ENCODE data around the gene PRDM7.
"Not testable (repeated sequence)": the region's sequence is repeated elsewhere in the genome, so short reads cannot be mapped to it uniquely, and the experiment has no call there.

PRDM7 gene

GRCh38 chr16:90094791-90095190 is 17.7 kb upstream of the PRDM7 start:
- H3K9ac ChIP-seq (ENCODE audit: low read depth, low read length); H3K9me3 ChIP-seq (ENCODE audit: control insufficient read depth, insufficient read depth, low read length); H3K27me3 ChIP-seq (ENCODE audit: control insufficient read depth, insufficient read depth, low read length); H3K36me3 ChIP-seq (ENCODE audit: control insufficient read depth, insufficient read depth, low read length); H3K4me3 ChIP-seq (ENCODE audit: low read depth, low read length); H3K4me1 ChIP-seq (ENCODE audit: control insufficient read depth, insufficient read depth, low read length): not testable (repeated sequence)

- not testable (repeated sequence) for H3K36me3 ChIP-seq (ENCODE audit: control insufficient read depth, insufficient read depth, low read length); H3K9ac ChIP-seq (ENCODE audit: low read depth, low read length); H3K9me3 ChIP-seq (ENCODE audit: control insufficient read depth, insufficient read depth, low read length); H3K4me1 ChIP-seq (ENCODE audit: control insufficient read depth, insufficient read depth, low read length); H3K27me3 ChIP-seq (ENCODE audit: control insufficient read depth, insufficient read depth, low read length); H3K4me3 ChIP-seq (ENCODE audit: low read depth, low read length)
Observed at GRCh38 chr16:90094296-90094695, 17.2 kb upstream of the PRDM7 start.

- not testable (repeated sequence) for H3K9ac ChIP-seq (ENCODE audit: low read depth, low read length); H3K27me3 ChIP-seq (ENCODE audit: control insufficient read depth, insufficient read depth, low read length); H3K36me3 ChIP-seq (ENCODE audit: control insufficient read depth, insufficient read depth, low read length); H3K9me3 ChIP-seq (ENCODE audit: control insufficient read depth, insufficient read depth, low read length); H3K4me3 ChIP-seq (ENCODE audit: low read depth, low read length); H3K4me1 ChIP-seq (ENCODE audit: control insufficient read depth, insufficient read depth, low read length)
Observed at GRCh38 chr16:90093799-90094198, 16.7 kb upstream of the PRDM7 start.

GRCh38 chr16:90092781-90093180 is 15.7 kb upstream of the PRDM7 start:
- H3K27me3 ChIP-seq (ENCODE audit: control insufficient read depth, insufficient read depth, low read length), result not testable (repeated sequence)

GRCh38 chr16:90084215-90084950 is 7.3 kb upstream of the PRDM7 start:
- no peak overlapping the region for H3K9ac ChIP-seq (ENCODE audit: low read depth, low read length)
- no peak overlapping the region for H3K4me3 ChIP-seq (ENCODE audit: low read depth, low read length)
- H3K27me3 ChIP-seq (ENCODE audit: control insufficient read depth, insufficient read depth, low read length), result peaks cover 3% of the 10 kb centered on the region
- H3K9me3 ChIP-seq (ENCODE audit: control insufficient read depth, insufficient read depth, low read length), result no peaks in the 10 kb centered on the region
- no peaks in the 10 kb centered on the region for H3K4me1 ChIP-seq (ENCODE audit: control insufficient read depth, insufficient read depth, low read length)
- H3K36me3 ChIP-seq (ENCODE audit: control insufficient read depth, insufficient read depth, low read length), result no peaks in the 10 kb centered on the region

More at GRCh38 chr16:90092781-90093180, 15.7 kb upstream of the PRDM7 start:
- H3K36me3 ChIP-seq (ENCODE audit: control insufficient read depth, insufficient read depth, low read length); H3K4me1 ChIP-seq (ENCODE audit: control insufficient read depth, insufficient read depth, low read length); H3K4me3 ChIP-seq (ENCODE audit: low read depth, low read length); H3K9ac ChIP-seq (ENCODE audit: low read depth, low read length); H3K9me3 ChIP-seq (ENCODE audit: control insufficient read depth, insufficient read depth, low read length): not testable (repeated sequence)

- H3K9ac ChIP-seq (ENCODE audit: low read depth, low read length), result no peak overlapping the region
- H3K27me3 ChIP-seq (ENCODE audit: control insufficient read depth, insufficient read depth, low read length), result peaks cover 14% of the 10 kb centered on the region
- peaks cover 1% of the 10 kb centered on the region for H3K4me1 ChIP-seq (ENCODE audit: control insufficient read depth, insufficient read depth, low read length)
- no peaks in the 10 kb centered on the region for H3K36me3 ChIP-seq (ENCODE audit: control insufficient read depth, insufficient read depth, low read length)
- no peak overlapping the region for H3K4me3 ChIP-seq (ENCODE audit: low read depth, low read length)
- no peaks in the 10 kb centered on the region for H3K9me3 ChIP-seq (ENCODE audit: control insufficient read depth, insufficient read depth, low read length)
Observed at GRCh38 chr16:90083139-90083538, 6.0 kb upstream of the PRDM7 start.

GRCh38 chr16:90081606-90081970 is 4.5 kb upstream of the PRDM7 start:
- Histone ChIP-seq H3K4me3 (ENCODE audit: low read depth, low read length) (no peak overlapping the region), H3K9me3 (ENCODE audit: control insufficient read depth, insufficient read depth, low read length) (no peaks in the 10 kb centered on the region), H3K4me1 (ENCODE audit: control insufficient read depth, insufficient read depth, low read length) (peaks cover 8% of the 10 kb centered on the region), H3K9ac (ENCODE audit: low read depth, low read length) (no peak overlapping the region), H3K27me3 (ENCODE audit: control insufficient read depth, insufficient read depth, low read length) (peaks cover 22% of the 10 kb centered on the region), H3K36me3 (ENCODE audit: control insufficient read depth, insufficient read depth, low read length) (no peaks in the 10 kb centered on the region)

GRCh38 chr16:90078579-90078895 is 1.4 kb upstream of the PRDM7 start:
- Histone ChIP-seq H3K9ac (ENCODE audit: low read depth, low read length) (no peak overlapping the region), H3K27me3 (ENCODE audit: control insufficient read depth, insufficient read depth, low read length) (peaks cover 40% of the 10 kb centered on the region), H3K4me3 (ENCODE audit: low read depth, low read length) (peak overlapping the region; percentile 61), H3K9me3 (ENCODE audit: control insufficient read depth, insufficient read depth, low read length) (no peaks in the 10 kb centered on the region), H3K4me1 (ENCODE audit: control insufficient read depth, insufficient read depth, low read length) (peaks cover 8% of the 10 kb centered on the region), H3K36me3 (ENCODE audit: control insufficient read depth, insufficient read depth, low read length) (no peaks in the 10 kb centered on the region)

- Histone ChIP-seq H3K4me1 (ENCODE audit: control insufficient read depth, insufficient read depth, low read length) (peaks cover 8% of the 10 kb centered on the region), H3K4me3 (ENCODE audit: low read depth, low read length) (peak overlapping the region; percentile 61), H3K9me3 (ENCODE audit: control insufficient read depth, insufficient read depth, low read length) (no peaks in the 10 kb centered on the region), H3K36me3 (ENCODE audit: control insufficient read depth, insufficient read depth, low read length) (no peaks in the 10 kb centered on the region), H3K27me3 (ENCODE audit: control insufficient read depth, insufficient read depth, low read length) (peaks cover 40% of the 10 kb centered on the region), H3K9ac (ENCODE audit: low read depth, low read length) (peak overlapping the region; percentile 70)
Observed at GRCh38 chr16:90077757-90078578, 837 bp upstream of the PRDM7 start.

GRCh38 chr16:90072442-90073105 is 4.6 kb downstream of the PRDM7 start:
- H3K27me3 ChIP-seq (ENCODE audit: control insufficient read depth, insufficient read depth, low read length), result peaks cover 21% of the 10 kb centered on the region
- peaks cover 3% of the 10 kb centered on the region for H3K4me1 ChIP-seq (ENCODE audit: control insufficient read depth, insufficient read depth, low read length)
- no peak overlapping the region for H3K9ac ChIP-seq (ENCODE audit: low read depth, low read length)
- no peak overlapping the region for H3K4me3 ChIP-seq (ENCODE audit: low read depth, low read length)
- H3K9me3 ChIP-seq (ENCODE audit: control insufficient read depth, insufficient read depth, low read length), result no peaks in the 10 kb centered on the region
- no peaks in the 10 kb centered on the region for H3K36me3 ChIP-seq (ENCODE audit: control insufficient read depth, insufficient read depth, low read length)

GRCh38 chr16:90070440-90070839 is 6.7 kb downstream of the PRDM7 start:
- H3K9me3 ChIP-seq (ENCODE audit: control insufficient read depth, insufficient read depth, low read length), result no peaks in the 10 kb centered on the region
- no peak overlapping the region for H3K9ac ChIP-seq (ENCODE audit: low read depth, low read length)
- peaks cover 6% of the 10 kb centered on the region for H3K27me3 ChIP-seq (ENCODE audit: control insufficient read depth, insufficient read depth, low read length)
- no peak overlapping the region for H3K4me3 ChIP-seq (ENCODE audit: low read depth, low read length)
- no peaks in the 10 kb centered on the region for H3K36me3 ChIP-seq (ENCODE audit: control insufficient read depth, insufficient read depth, low read length)
- H3K4me1 ChIP-seq (ENCODE audit: control insufficient read depth, insufficient read depth, low read length), result no peaks in the 10 kb centered on the region

GRCh38 chr16:90061437-90061836 is 15.7 kb downstream of the PRDM7 start:
- Histone ChIP-seq H3K36me3 (ENCODE audit: control insufficient read depth, insufficient read depth, low read length) (no peaks in the 10 kb centered on the region), H3K9ac (ENCODE audit: low read depth, low read length) (no peak overlapping the region), H3K4me1 (ENCODE audit: control insufficient read depth, insufficient read depth, low read length) (no peaks in the 10 kb centered on the region), H3K27me3 (ENCODE audit: control insufficient read depth, insufficient read depth, low read length) (peaks cover 4% of the 10 kb centered on the region), H3K4me3 (ENCODE audit: low read depth, low read length) (no peak overlapping the region), H3K9me3 (ENCODE audit: control insufficient read depth, insufficient read depth, low read length) (no peaks in the 10 kb centered on the region)

Data from iPS-15b (cell line).